ENCODE results near the gene PPIL6. TPM values are rescaled to one million over a fixed set of nuclear protein-coding genes. Genes with fewer than 3 reads are reported as not detected.

Gene PPIL6
- total RNA-seq, 2 donors from 2014 or later = 4.2 to 6.0 TPM

DNA sequence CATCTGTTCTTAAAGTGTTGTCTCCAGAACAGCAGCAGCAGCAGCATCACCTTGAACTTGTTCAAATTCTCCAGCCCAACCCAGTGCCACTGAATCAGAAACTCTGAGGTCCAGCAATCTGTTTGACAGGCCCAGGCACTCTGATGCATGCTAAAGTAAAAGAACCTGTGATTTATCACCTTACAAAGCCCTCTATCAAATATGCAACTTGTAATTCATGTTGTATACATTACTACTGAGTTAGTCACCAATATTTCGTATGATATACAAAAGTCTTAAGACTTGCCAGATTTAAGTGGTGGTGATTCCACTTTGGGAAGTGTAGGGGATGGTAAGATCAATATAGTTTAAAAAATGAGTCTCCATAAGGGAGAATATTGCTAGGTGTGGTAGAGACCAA is 52.2 kb downstream of the PPIL6 start:
- Histone ChIP-seq H3K4me1 (replicated peaks) (no peaks in the 10 kb centered on the region), H3K27ac (no peak overlapping the region), H3K4me3 (no peak overlapping the region), H3K27me3 (replicated peaks; ENCODE audit: insufficient read depth) (no peaks in the 10 kb centered on the region), H3K36me3 (no peaks in the 10 kb centered on the region), H3K9me3 (no peaks in the 10 kb centered on the region)
- WGBS = 85% methylated on average over 1 of the region's 1 CpG
- intact Hi-C loops (cut with DNase I) = no loop called here
- TF ChIP-seq POLR2AphosphoS5 (IDR thresholded peaks at IDR 0.05) = no peak
- no peak for TF ChIP-seq POLR2A (IDR thresholded peaks at IDR 0.05)
- TF ChIP-seq, protein P1, sequence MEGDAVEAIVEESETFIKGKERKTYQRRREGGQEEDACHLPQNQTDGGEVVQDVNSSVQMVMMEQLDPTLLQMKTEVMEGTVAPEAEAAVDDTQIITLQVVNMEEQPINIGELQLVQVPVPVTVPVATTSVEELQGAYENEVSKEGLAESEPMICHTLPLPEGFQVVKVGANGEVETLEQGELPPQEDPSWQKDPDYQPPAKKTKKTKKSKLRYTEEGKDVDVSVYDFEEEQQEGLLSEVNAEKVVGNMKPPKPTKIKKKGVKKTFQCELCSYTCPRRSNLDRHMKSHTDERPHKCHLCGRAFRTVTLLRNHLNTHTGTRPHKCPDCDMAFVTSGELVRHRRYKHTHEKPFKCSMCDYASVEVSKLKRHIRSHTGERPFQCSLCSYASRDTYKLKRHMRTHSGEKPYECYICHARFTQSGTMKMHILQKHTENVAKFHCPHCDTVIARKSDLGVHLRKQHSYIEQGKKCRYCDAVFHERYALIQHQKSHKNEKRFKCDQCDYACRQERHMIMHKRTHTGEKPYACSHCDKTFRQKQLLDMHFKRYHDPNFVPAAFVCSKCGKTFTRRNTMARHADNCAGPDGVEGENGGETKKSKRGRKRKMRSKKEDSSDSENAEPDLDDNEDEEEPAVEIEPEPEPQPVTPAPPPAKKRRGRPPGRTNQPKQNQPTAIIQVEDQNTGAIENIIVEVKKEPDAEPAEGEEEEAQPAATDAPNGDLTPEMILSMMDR (IDR thresholded peaks at IDR 0.05) = no peak
- DNase-seq (ENCODE audit: low spot score) = no peak

DNA sequence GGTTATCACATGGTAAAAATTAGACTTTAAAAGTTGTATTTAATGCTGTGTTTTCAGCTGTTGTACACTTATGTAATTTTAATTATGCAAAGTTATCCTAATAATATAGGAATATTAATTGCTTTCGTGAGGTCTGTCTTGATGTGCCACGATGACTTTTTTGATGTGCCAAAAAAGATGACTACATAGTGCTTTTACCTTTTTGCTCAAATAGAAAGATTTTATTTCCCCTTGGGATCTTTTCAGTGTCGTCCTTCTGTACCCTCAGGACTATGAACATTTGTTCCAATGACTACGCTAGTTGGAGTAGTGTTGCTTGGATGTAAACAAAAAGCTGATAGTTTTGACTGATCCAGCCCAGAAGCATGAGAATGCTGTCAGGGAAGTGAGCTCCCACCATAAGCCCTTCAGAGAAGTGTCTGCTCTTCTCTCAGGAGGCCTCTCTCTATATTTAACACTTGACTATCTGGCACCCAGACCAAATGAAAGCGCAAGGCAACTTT is 56.9 kb downstream of the PPIL6 start:
- Histone ChIP-seq H3K4me1 (replicated peaks) (no peaks in the 10 kb centered on the region), H3K36me3 (no peaks in the 10 kb centered on the region), H3K27ac (peak overlapping the region; percentile 98 to 99), H3K9me3 (no peaks in the 10 kb centered on the region), H3K27me3 (replicated peaks; ENCODE audit: insufficient read depth) (no peaks in the 10 kb centered on the region), H3K4me3 (peak overlapping the region; percentile 98)
- TF ChIP-seq POLR2AphosphoS5 (IDR thresholded peaks at IDR 0.05) (no peak), POLR2A (IDR thresholded peaks at IDR 0.05) (no peak)
- TF ChIP-seq, protein P1 (IDR thresholded peaks at IDR 0.05) = no peak
- intact Hi-C loops (cut with DNase I) = loop anchor here (1.0 to 5.0 kb wide), 6 partner anchors 57 to 381 kb away; partner anchors contain the start of genes CEP57L1, PPIL6, SESN1 and SMPD2
- 8% methylated on average over 5 of the region's 5 CpGs for WGBS
- DNase-seq (ENCODE audit: low spot score) = no peak

DNA sequence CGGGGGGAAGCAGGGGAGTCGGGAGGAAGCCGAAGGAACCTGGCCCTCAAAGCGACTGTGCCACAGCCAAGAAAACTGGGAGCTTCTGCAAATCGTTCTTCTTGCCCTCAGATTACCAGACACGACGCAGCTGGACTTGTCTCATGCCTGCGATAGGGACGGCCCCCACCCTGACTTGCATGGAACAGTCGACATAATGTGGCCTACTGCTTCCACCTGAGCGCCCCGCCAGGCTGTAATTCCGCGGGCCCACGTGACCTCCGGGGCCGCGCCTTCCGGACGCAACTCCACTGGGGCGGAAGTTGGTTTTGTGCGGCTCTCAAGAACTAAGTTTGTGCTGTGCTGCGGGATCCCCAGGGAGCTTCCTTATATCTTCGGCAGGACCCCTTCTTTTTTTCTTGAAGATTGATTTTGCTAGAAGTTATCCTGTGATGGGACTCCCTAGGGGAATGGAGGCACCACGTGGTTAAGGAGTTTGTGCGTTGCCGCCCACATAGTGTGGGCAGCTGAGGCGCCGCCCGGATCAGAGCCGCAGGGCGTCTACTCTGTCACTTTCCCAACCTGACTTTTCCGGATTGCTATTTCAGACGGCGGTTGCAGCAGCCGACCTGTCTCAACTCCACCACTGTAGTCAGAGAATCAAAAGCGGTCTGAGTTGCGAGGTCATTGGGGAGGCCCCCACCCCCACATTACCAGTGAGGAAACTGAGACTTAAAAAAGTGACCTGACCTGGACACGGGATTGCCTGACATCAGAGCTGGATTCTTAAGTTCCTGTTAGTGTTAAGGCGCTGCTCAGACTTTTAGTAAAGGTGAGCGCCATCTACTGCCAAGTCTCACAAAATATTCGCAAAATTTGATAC is 57.6 kb downstream of the PPIL6 start:
- peak overlapping the region; percentile 98 to 99 for H3K27ac ChIP-seq
- DNase-seq (ENCODE audit: low spot score) = peak; percentile 94
- WGBS = under 1% methylated on average over 42 of the region's 42 CpGs
- H3K4me1 ChIP-seq (replicated peaks) = peaks cover 3% of the 10 kb centered on the region
- no peaks in the 10 kb centered on the region for H3K36me3 ChIP-seq
- intact Hi-C loops (cut with DNase I) = loop anchor here (1.0 to 5.0 kb wide), 6 partner anchors 58 to 381 kb away; partner anchors contain the start of genes CEP57L1, PPIL6, SESN1 and SMPD2
- TF ChIP-seq POLR2A (IDR thresholded peaks at IDR 0.05) (peak; percentile 18), POLR2AphosphoS5 (IDR thresholded peaks at IDR 0.05) (peak; percentile 65)
- TF ChIP-seq, protein P1 (IDR thresholded peaks at IDR 0.05) = peak in 3 of 4 experiments; percentile 73 to 84 (median 75)
- H3K4me3 ChIP-seq = peak overlapping the region; percentile 98
- H3K27me3 ChIP-seq (replicated peaks; ENCODE audit: insufficient read depth) = no peaks in the 10 kb centered on the region
- H3K9me3 ChIP-seq = no peaks in the 10 kb centered on the region

DNA sequence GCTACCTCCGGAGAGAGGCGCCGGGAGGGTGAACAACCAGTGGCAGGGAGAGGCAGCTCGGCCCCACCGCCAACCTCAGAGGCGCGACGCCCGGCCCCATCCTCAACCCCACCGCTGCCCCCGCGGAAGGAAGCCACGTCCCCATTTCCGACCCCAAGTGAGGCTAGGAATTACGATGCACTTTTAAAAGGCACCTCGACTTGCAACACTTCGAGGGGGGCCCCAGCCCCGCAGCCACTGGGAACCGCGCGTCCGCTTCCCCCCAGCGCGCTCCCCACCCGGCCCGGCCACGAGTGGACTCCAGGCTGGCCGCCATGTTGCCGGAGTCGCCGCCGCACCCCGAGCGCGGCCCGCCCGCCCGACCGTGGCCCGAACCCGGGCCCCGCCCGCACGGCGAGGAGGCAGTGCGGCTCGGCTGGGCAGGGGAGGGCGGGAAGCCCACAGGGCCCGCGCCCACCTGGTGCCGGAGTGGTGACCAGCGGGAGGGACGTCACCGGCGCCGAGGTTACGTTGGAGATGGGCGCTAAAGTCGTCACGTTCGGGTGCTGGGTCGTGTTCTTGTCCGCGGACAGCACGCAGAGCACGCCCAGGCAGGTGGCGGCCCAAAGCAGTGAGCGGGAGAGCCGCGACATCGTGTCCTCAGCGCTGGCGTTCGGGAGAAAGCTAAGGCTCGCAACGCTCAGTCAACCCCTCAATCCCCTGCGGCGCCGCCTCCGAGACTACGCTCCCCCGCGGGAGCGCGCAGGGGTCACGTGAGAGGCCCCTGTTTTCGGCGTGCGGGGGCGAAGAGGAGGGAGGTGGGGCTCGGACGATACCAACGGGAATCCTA is 58.5 kb downstream of the PPIL6 start, which contains the start of gene CD164:
CD164 (minus strand) TSS at position 721 of the 829 bp plus-strand sequence; CDS start at position 632, 89 bp downstream.
- Histone ChIP-seq H3K36me3 (no peaks in the 10 kb centered on the region), H3K4me3 (peak within 1 kb of the TSS; percentile 98), H3K27ac (peak within 1 kb of the TSS; percentile 98 to 99), H3K4me1 (replicated peaks) (peaks cover 4% of the 10 kb centered on the region), H3K27me3 (replicated peaks; ENCODE audit: insufficient read depth) (no peaks in the 10 kb centered on the region), H3K9me3 (no peaks in the 10 kb centered on the region)
- intact Hi-C loops (cut with DNase I) = loop anchor here (2.0 to 5.0 kb wide), 5 partner anchors 59 to 380 kb away; partner anchors contain the start of genes CEP57L1, PPIL6, SESN1 and SMPD2
- under 1% methylated on average over 92 of the region's 93 CpGs for WGBS
- DNase-seq (ENCODE audit: low spot score) = peak; percentile 92
- TF ChIP-seq POLR2AphosphoS5 (IDR thresholded peaks at IDR 0.05) = peak; percentile 96
- TF ChIP-seq POLR2A (IDR thresholded peaks at IDR 0.05) = peak; percentile 93
- TF ChIP-seq, protein P1 (IDR thresholded peaks at IDR 0.05) = peak in 1 of 4 experiments; percentile 3
